CD4-positive, CD25-positive, alpha-beta regulatory T cell (primary cell): Measurements from ENCODE around the gene ROBO1. TPM values are rescaled to one million over a fixed set of nuclear protein-coding genes. Genes with fewer than 3 reads are reported as not detected.
"Not testable (repeated sequence)": the region's sequence is repeated elsewhere in the genome, so short reads cannot be mapped to it uniquely, and the experiment has no call there.

Experiments
- ATAC-seq, 2 donors: fragments of 150-1000 bp; cut with Tn5 transposase; one replicate each; pipeline ENCODE4 v1.10.0; 2021; ENCODE audit warnings: low read depth in 2 of 2, moderate number of reproducible peaks in 2 of 2, moderate library complexity in 1 of 2
- DNase-seq, 3 donors: peaks; one replicate each; pipeline versions ENCODE4 v3.0.0 to v3.0.0-alpha.2; 2012 to 2022; ENCODE audit warnings: mixed read lengths in 1 of 3
- H3K27ac ChIP-seq: one replicate; pipeline ENCODE4 v1.7.0; 2013; ENCODE audit warnings: mild to moderate bottlenecking, low read length; ENCODE audit not compliant: insufficient read depth, poor library complexity, severe bottlenecking
- H3K27me3 ChIP-seq: one replicate; pipeline ENCODE4 v1.7.0; 2013; ENCODE audit warnings: low read length; ENCODE audit not compliant: control insufficient read depth, insufficient read depth
- H3K36me3 ChIP-seq: one replicate; pipeline ENCODE4 v1.7.0; 2013; ENCODE audit warnings: mild to moderate bottlenecking, low read length, moderate library complexity; ENCODE audit not compliant: control insufficient read depth, insufficient read depth
- H3K4me1 ChIP-seq: 2 replicates; pipeline ENCODE4 v1.7.0; 2013; ENCODE audit warnings: mild to moderate bottlenecking, low read length; ENCODE audit not compliant: insufficient read depth, control insufficient read depth, poor library complexity, severe bottlenecking
- H3K4me3 ChIP-seq: one replicate; pipeline ENCODE4 v1.7.0; 2013; ENCODE audit warnings: low read depth, mild to moderate bottlenecking, low read length, moderate library complexity
- H3K9me3 ChIP-seq, 2 experiments: 1 replicate in 1 of 2; 2 replicates in 1 of 2; pipeline ENCODE4 v1.7.0; 2013; ENCODE audit warnings: low read length in 2 of 2, mild to moderate bottlenecking in 1 of 2, moderate library complexity in 1 of 2; ENCODE audit not compliant: control insufficient read depth in 2 of 2
- H3K27ac Mint-ChIP-seq, 3 donors: one replicate each; pipeline ENCODE4 v1.8.0; 2020 to 2022; ENCODE audit warnings: mild to moderate bottlenecking in 3 of 3, mixed read lengths in 3 of 3, moderate library complexity in 2 of 3
- H3K27me3 Mint-ChIP-seq: one replicate; pipeline ENCODE4 v1.8.0; 2022; ENCODE audit warnings: mild to moderate bottlenecking, mixed read lengths
- H3K36me3 Mint-ChIP-seq: one replicate; pipeline ENCODE4 v1.8.0; 2020; ENCODE audit warnings: mixed read lengths
- H3K4me1 Mint-ChIP-seq, 4 donors: one replicate each; pipeline ENCODE4 v1.8.0; 2020 to 2022; ENCODE audit warnings: mixed read lengths in 4 of 4, mild to moderate bottlenecking in 1 of 4
- H3K4me3 Mint-ChIP-seq, 4 donors: one replicate each; pipeline ENCODE4 v1.8.0; 2020 to 2022; ENCODE audit warnings: mild to moderate bottlenecking in 4 of 4, mixed read lengths in 4 of 4, moderate library complexity in 3 of 4
- H3K9me3 Mint-ChIP-seq, 7 donors: one replicate each; pipeline ENCODE4 v1.8.0; 2020 to 2022; ENCODE audit warnings: mixed read lengths in 7 of 7, mild to moderate bottlenecking in 3 of 7, moderate library complexity in 2 of 7
- polyA plus RNA-seq, 4 donors: library from polyadenylated mRNA; unstranded; fragments of 300-500 nt; fragmentation: Illumina TruSeq; gene quantifications; one replicate each; pipeline ENCODE4 v1.2.3, GENCODE V29; 2021
- total RNA-seq: library from RNA; stranded (reverse); gene quantifications from one replicate; pipeline ENCODE4 v1.2.3, GENCODE V29; 2022

ROBO1 gene
- total and polyA plus RNA-seq, 5 donors from 2014 or later: not detected

GRCh38 chr3:79517766-79518413, 249.9 kb downstream of the ROBO1 start:
- no peak overlapping the region for H3K27ac ChIP-seq
- no peak for DNase-seq
- Mint-ChIP-seq H3K27me3 (no peaks in the 10 kb centered on the region), H3K36me3 (no peaks in the 10 kb centered on the region), H3K4me1 (no peaks in the 10 kb centered on the region), H3K27ac (no peak overlapping the region), H3K4me3 (no peak overlapping the region), H3K9me3 (peaks cover 0 to 7% (median 2%) of the 10 kb centered on the region in 7 donors)
- ATAC-seq: no peak
- H3K36me3 ChIP-seq: no peaks in the 10 kb centered on the region
- no peaks in the 10 kb centered on the region for H3K4me1 ChIP-seq
- H3K9me3 ChIP-seq: peaks cover 0 to 1% of the 10 kb centered on the region in 2 experiments
- H3K4me3 ChIP-seq: no peak overlapping the region
- H3K27me3 ChIP-seq: no peaks in the 10 kb centered on the region

DNA sequence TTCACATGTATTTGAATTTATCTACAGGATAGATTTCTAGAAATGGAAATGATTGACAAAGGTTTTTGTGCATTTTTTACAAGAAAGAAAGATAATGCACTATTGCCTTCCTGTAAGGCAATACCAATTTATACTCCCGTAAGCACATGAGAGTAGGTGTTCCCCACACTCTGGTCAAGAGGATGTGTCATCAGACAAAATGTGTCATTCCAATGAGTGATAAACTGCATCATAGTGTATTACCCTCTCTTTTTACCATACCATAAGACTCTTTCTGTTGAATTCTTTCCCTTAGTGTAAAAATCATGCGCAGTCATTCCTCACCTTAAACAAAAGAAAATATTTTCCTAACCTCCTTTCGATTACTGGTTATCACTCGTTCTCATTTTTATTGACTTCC, 251.0 kb downstream of the ROBO1 start:
- ATAC-seq: no peak
- H3K9me3 ChIP-seq: peaks cover 0 to 1% of the 10 kb centered on the region in 2 experiments
- no peaks in the 10 kb centered on the region for H3K4me1 ChIP-seq
- no peak for DNase-seq
- no peak overlapping the region for H3K27ac ChIP-seq
- no peaks in the 10 kb centered on the region for H3K27me3 ChIP-seq
- Mint-ChIP-seq H3K4me1 (no peaks in the 10 kb centered on the region), H3K27me3 (no peaks in the 10 kb centered on the region), H3K27ac (no peak overlapping the region), H3K4me3 (no peak overlapping the region), H3K9me3 (peaks cover 0 to 13% (median 2%) of the 10 kb centered on the region in 7 donors), H3K36me3 (no peaks in the 10 kb centered on the region)
- H3K4me3 ChIP-seq: no peak overlapping the region
- no peaks in the 10 kb centered on the region for H3K36me3 ChIP-seq

DNA sequence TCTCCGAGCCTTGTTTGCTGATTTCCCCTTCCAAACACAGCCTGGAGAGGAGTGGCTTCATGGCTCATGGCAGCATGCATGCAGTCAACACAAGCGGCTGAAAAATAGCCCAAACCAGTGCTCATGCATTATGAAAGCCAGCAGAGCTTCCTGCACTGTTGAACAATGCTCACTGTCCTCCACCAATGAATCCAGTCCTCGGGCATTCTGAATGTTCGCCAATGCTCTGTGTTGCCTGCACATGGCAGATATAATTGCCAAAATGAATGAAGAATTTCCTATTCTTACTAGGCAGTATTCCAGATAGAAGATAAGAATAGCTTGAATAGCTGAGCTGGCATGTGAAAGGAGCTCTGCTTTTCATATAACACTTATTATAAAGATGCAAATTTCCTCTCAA, 252.7 kb downstream of the ROBO1 start:
- Mint-ChIP-seq H3K4me3 (no peak overlapping the region), H3K9me3 (peaks cover 0 to 22% (median under 1%) of the 10 kb centered on the region in 7 donors), H3K4me1 (no peaks in the 10 kb centered on the region), H3K27ac (no peak overlapping the region), H3K36me3 (no peaks in the 10 kb centered on the region), H3K27me3 (no peaks in the 10 kb centered on the region)
- ATAC-seq: no peak
- H3K27me3 ChIP-seq: no peaks in the 10 kb centered on the region
- no peaks in the 10 kb centered on the region for H3K4me1 ChIP-seq
- no peaks in the 10 kb centered on the region for H3K36me3 ChIP-seq
- no peak for DNase-seq
- no peak overlapping the region for H3K27ac ChIP-seq
- no peaks in the 10 kb centered on the region for H3K9me3 ChIP-seq
- H3K4me3 ChIP-seq: no peak overlapping the region

DNA sequence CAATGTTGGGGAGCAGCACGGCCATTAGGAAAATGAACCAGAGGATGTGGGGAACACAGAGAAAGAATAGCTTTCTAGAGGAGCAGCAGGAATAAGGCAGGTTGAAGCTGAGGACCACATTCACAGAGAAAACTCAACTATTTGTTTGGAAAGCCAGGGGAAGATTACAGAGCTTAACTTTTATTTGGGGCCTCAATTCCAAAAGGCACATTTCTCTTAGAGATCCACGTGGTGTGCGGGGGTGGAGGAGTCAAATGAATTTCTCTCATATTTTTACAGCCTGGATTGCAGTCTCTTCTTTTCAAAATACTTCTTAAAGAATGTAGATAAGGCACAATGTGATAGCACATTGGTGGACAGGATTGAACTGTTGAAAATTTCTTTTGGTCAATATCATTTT, 253.7 kb downstream of the ROBO1 start:
- no peak for DNase-seq
- Mint-ChIP-seq H3K4me3 (no peak overlapping the region), H3K27ac (no peak overlapping the region)

GRCh38 chr3:79506751-79507150, 261.0 kb downstream of the ROBO1 start:
- H3K27me3 ChIP-seq: no peaks in the 10 kb centered on the region
- Mint-ChIP-seq H3K4me1 (no peaks in the 10 kb centered on the region), H3K27ac (no peak overlapping the region), H3K4me3 (no peak overlapping the region), H3K27me3 (no peaks in the 10 kb centered on the region), H3K9me3 (peaks cover 0 to 31% (median 3%) of the 10 kb centered on the region in 7 donors), H3K36me3 (no peaks in the 10 kb centered on the region)
- DNase-seq (no peak), ATAC-seq (no peak)
- no peaks in the 10 kb centered on the region for H3K9me3 ChIP-seq
- H3K36me3 ChIP-seq: no peaks in the 10 kb centered on the region
- no peaks in the 10 kb centered on the region for H3K4me1 ChIP-seq
- H3K27ac ChIP-seq: no peak overlapping the region
- no peak overlapping the region for H3K4me3 ChIP-seq

More for the DNA sequence above, 253.7 kb downstream of the ROBO1 start:
- H3K9me3 ChIP-seq: no peaks in the 10 kb centered on the region
- H3K27me3 ChIP-seq: no peaks in the 10 kb centered on the region
- Mint-ChIP-seq H3K27me3 (no peaks in the 10 kb centered on the region), H3K9me3 (peaks cover 0 to 22% (median 0%) of the 10 kb centered on the region in 7 donors), H3K4me1 (no peaks in the 10 kb centered on the region), H3K36me3 (no peaks in the 10 kb centered on the region)
- H3K4me3 ChIP-seq: no peak overlapping the region
- H3K36me3 ChIP-seq: no peaks in the 10 kb centered on the region
- no peaks in the 10 kb centered on the region for H3K4me1 ChIP-seq
- ATAC-seq: no peak
- H3K27ac ChIP-seq: no peak overlapping the region

- not testable (repeated sequence) for H3K27me3 Mint-ChIP-seq, H3K27me3 ChIP-seq
Observed at GRCh38 chr3:79502216-79502681, 265.5 kb downstream of the ROBO1 start.

GRCh38 chr3:79497447-79498111, 270.2 kb downstream of the ROBO1 start:
- Mint-ChIP-seq H3K27ac (no peak overlapping the region), H3K4me1 (no peaks in the 10 kb centered on the region), H3K4me3 (no peak overlapping the region), H3K9me3 (peaks cover 0 to 13% (median 7%) of the 10 kb centered on the region in 7 donors), H3K36me3 (no peaks in the 10 kb centered on the region), H3K27me3 (no peaks in the 10 kb centered on the region)
- no peak overlapping the region for H3K27ac ChIP-seq
- no peaks in the 10 kb centered on the region for H3K27me3 ChIP-seq
- DNase-seq (peak in 1 of 3 donors; percentile 2), ATAC-seq (no peak)
- H3K36me3 ChIP-seq: no peaks in the 10 kb centered on the region
- no peaks in the 10 kb centered on the region for H3K9me3 ChIP-seq
- no peaks in the 10 kb centered on the region for H3K4me1 ChIP-seq
- no peak overlapping the region for H3K4me3 ChIP-seq

More at GRCh38 chr3:79502216-79502681, 265.5 kb downstream of the ROBO1 start:
- not testable (repeated sequence) for H3K27ac ChIP-seq, DNase-seq, H3K4me1 Mint-ChIP-seq, H3K4me3 Mint-ChIP-seq, H3K36me3 ChIP-seq, H3K36me3 Mint-ChIP-seq, H3K4me3 ChIP-seq, H3K9me3 ChIP-seq, H3K4me1 ChIP-seq, ATAC-seq, H3K27ac Mint-ChIP-seq
- H3K9me3 Mint-ChIP-seq: peaks cover 0 to 35% (median 6%) of the 10 kb centered on the region in 7 donors
